HepG2 (cell line): Measurements from ENCODE around the gene ANG. TPM values are rescaled to one million over a fixed set of nuclear protein-coding genes. Genes with fewer than 3 reads are reported as not detected.

Source experiments
- ATAC-seq: fragments of 200-7000 bp; cut with Tn5 transposase; 3 replicates; pipeline ENCODE4 v1.9.1; 2020; ENCODE audit warnings: mild to moderate bottlenecking, moderate library complexity
- BruUV-seq: library from RNA; stranded (reverse); fragments of 400-500 nt; replicated peaks from 2 replicates; lab custom pipeline; 2021; lab: Mats Ljungman, UMichigan
- CTCF ChIA-PET: fragments of 300-600 bp; formaldehyde crosslinking; extraction: SDS; loops from one replicate; lab custom pipeline; 2021; ENCODE audit warnings: low total read pairs, inconsistent platforms, low intra/inter-chr PET ratio; lab: Yijun Ruan, JAX
- POLR2A ChIA-PET: fragments of 350-600 bp; sonication (Branson Sonifier 250); formaldehyde crosslinking; loops from one replicate; lab custom pipeline; 2020; ENCODE audit warnings: antibody characterized with exemption, inconsistent platforms; lab: Yijun Ruan, JAX
- DNase-seq: peaks from one replicate; pipeline ENCODE4 v3.0.0-alpha.2; 2015; ENCODE audit warnings: low spot score
- FAIRE-seq: peaks from 3 replicates; lab custom pipeline; 2011; peaks lifted over from hg19 to GRCh38; lab: Jason Lieb, UNC
- H2AFZ ChIP-seq: one replicate; pipeline ENCODE4 v1.6.1; 2011; ENCODE audit warnings: low read length, inconsistent platforms
- H3K27ac ChIP-seq: fragments of 300-600 bp; 3 replicates; pipeline ENCODE4 v1.8.0; 2011; ENCODE audit warnings: mixed run types, mild to moderate bottlenecking, mixed read lengths, low read length, inconsistent platforms; ENCODE audit not compliant: insufficient read depth; ENCODE audit errors: extremely low read length
- H3K27me3 ChIP-seq, 2 experiments: fragments of 200-600 bp in 1 of 2; 2 replicates in 1 of 2; 3 replicates in 1 of 2; pipeline versions ENCODE4 v1.6.0 to v1.8.0; 2011; ENCODE audit warnings: low read length in 2 of 2, mild to moderate bottlenecking in 2 of 2, moderate library complexity in 2 of 2, inconsistent platforms in 1 of 2; ENCODE audit not compliant: insufficient read depth in 2 of 2, control insufficient read depth in 1 of 2
- H3K36me3 ChIP-seq, 2 experiments: fragments of 200-600 bp in 1 of 2; replicated peaks in 1 of 2; 2 replicates in 1 of 2; 3 replicates in 1 of 2; pipeline versions ENCODE4 v1.5.1 to v1.8.0; 2011; ENCODE audit warnings: low read length in 2 of 2, inconsistent platforms in 1 of 2; ENCODE audit not compliant: insufficient read depth in 2 of 2, control insufficient read depth in 1 of 2
- H3K4me1 ChIP-seq: 2 replicates; pipeline ENCODE4 v1.5.1; 2012; ENCODE audit warnings: low read length, inconsistent platforms; ENCODE audit not compliant: insufficient read depth
- H3K4me2 ChIP-seq: 2 replicates; pipeline ENCODE4 v1.6.0; 2011; ENCODE audit warnings: low read depth, low read length, inconsistent platforms
- H3K4me3 ChIP-seq, 3 experiments: fragments of 200-600 bp in 1 of 3; sonication (generic), shearing (Covaris generic) in 1 of 3; replicated peaks in 1 of 3; 2 replicates each; pipeline ENCODE4 v1.5.1; 2011 to 2016; ENCODE audit warnings: low read length in 3 of 3, inconsistent platforms in 2 of 3, low read depth in 2 of 3, mild to moderate bottlenecking in 2 of 3, control low read depth in 1 of 3, mixed read lengths in 1 of 3; ENCODE audit not compliant: insufficient read depth in 1 of 3
- H3K79me2 ChIP-seq: one replicate; pipeline ENCODE4 v1.6.1; 2011; ENCODE audit warnings: low read length, inconsistent platforms; ENCODE audit not compliant: insufficient read depth
- H3K9ac ChIP-seq: 2 replicates; pipeline ENCODE4 v1.6.0; 2011; ENCODE audit warnings: mild to moderate bottlenecking, low read depth, low read length, inconsistent platforms; ENCODE audit not compliant: insufficient read depth
- H3K9me3 ChIP-seq: 2 replicates; pipeline ENCODE4 v1.5.1; 2012; ENCODE audit warnings: mild to moderate bottlenecking, low read length
- H4K20me1 ChIP-seq: 2 replicates; pipeline ENCODE4 v1.6.0; 2011; ENCODE audit warnings: inconsistent platforms, mild to moderate bottlenecking, low read length, moderate library complexity; ENCODE audit not compliant: insufficient read depth
- CEBPZ ChIP-seq: IDR thresholded peaks from 2 replicates; pipeline ENCODE4 v1.6.1; 2012; ENCODE audit warnings: low read length, improper control_type of control experiment
- EEA1 ChIP-seq: sonication (generic); formaldehyde crosslinking; IDR thresholded peaks from 2 replicates; pipeline ENCODE4 v1.5.1; 2020; ENCODE audit warnings: mild to moderate bottlenecking, missing genetic modification reagents, borderline replicate concordance
- FOSL2 ChIP-seq: sonication (generic); formaldehyde crosslinking; IDR thresholded peaks from 2 replicates; pipeline ENCODE4 v1.4.0; 2020; ENCODE audit warnings: missing genetic modification reagents
- FOXK1 ChIP-seq: sonication (generic); formaldehyde crosslinking; IDR thresholded peaks from 2 replicates; pipeline ENCODE4 v1.4.0; 2020; ENCODE audit warnings: low read depth, missing genetic modification reagents, borderline replicate concordance
- GTF2F1 ChIP-seq: fragments of 150-350 bp; IDR thresholded peaks from 2 replicates; pipeline ENCODE4 v1.6.1; 2014; ENCODE audit warnings: low read length
- KDM6A ChIP-seq: IDR thresholded peaks from 2 replicates; pipeline ENCODE4 v1.6.1; 2016; ENCODE audit warnings: low read depth
- MAF1 ChIP-seq: sonication (generic); formaldehyde crosslinking; IDR thresholded peaks from 2 replicates; pipeline ENCODE4 v1.5.0; 2020; ENCODE audit warnings: missing genetic modification reagents, borderline replicate concordance
- MAFG ChIP-seq: sonication (generic); formaldehyde crosslinking; IDR thresholded peaks from 2 replicates; pipeline ENCODE4 v1.5.1; 2020; ENCODE audit warnings: mild to moderate bottlenecking, missing genetic modification reagents
- MXD4 ChIP-seq: IDR thresholded peaks from 2 replicates; pipeline ENCODE4 v1.6.1; 2016; ENCODE audit warnings: mild to moderate bottlenecking, missing biosample characterization, missing genetic modification reagents
- SP140L ChIP-seq: sonication (generic); formaldehyde crosslinking; IDR thresholded peaks from 2 replicates; pipeline ENCODE4 v1.4.0; 2020; ENCODE audit warnings: missing genetic modification reagents, borderline replicate concordance
- TOE1 ChIP-seq: sonication (generic); formaldehyde crosslinking; IDR thresholded peaks from 2 replicates; pipeline ENCODE4 v1.4.0; 2020; ENCODE audit warnings: mild to moderate bottlenecking, missing genetic modification reagents
- ZNF619 ChIP-seq: sonication (generic); formaldehyde crosslinking; IDR thresholded peaks from 2 replicates; pipeline ENCODE4 v1.4.0; 2020; ENCODE audit warnings: mild to moderate bottlenecking, missing genetic modification reagents
- ZNF737 ChIP-seq: sonication (generic); formaldehyde crosslinking; IDR thresholded peaks from 2 replicates; pipeline ENCODE4 v1.5.0; 2020; ENCODE audit warnings: missing genetic modification reagents, mild to moderate bottlenecking, borderline replicate concordance
- ZNF781 ChIP-seq: sonication (generic); formaldehyde crosslinking; IDR thresholded peaks from 2 replicates; pipeline ENCODE4 v1.5.1; 2020; ENCODE audit warnings: borderline replicate concordance, mild to moderate bottlenecking, missing genetic modification reagents; ENCODE audit errors: not compliant biosample characterization
- ZNF891 ChIP-seq: sonication (generic); formaldehyde crosslinking; IDR thresholded peaks from 2 replicates; pipeline ENCODE4 v1.5.0; 2020; ENCODE audit warnings: mild to moderate bottlenecking, missing genetic modification reagents
- WGBS: methylation state at CpG from one replicate; pipeline ENCODE4 v1.1.6; 2017; ENCODE audit warnings: low lambda C conversion rate; 5-methylcytosine and 5-hydroxymethylcytosine counted together
- in situ Hi-C: cut with HindIII; loops from 2 replicates; pipeline ENCODE4 v1.10.0; 2017; ENCODE audit warnings: low pct_unique_long_range_greater_than_20kb; ENCODE audit not compliant: extremely low pct_ligation_motif_present
- intact Hi-C: fragments of 100-400 bp; cut with micrococcal nuclease; formaldehyde crosslinking; loops from one replicate; pipeline ENCODE4 v1.10.0; 2022; ENCODE audit not compliant: unreplicated experiment
- polyA plus RNA-seq, 8 experiments: library from polyadenylated mRNA; depleted of rRNA in 3 of 8; stranded (reverse) in 7 of 8; unstranded in 1 of 8; fragments of >200 nt; fragmentation: Illumina TruSeq in 4 of 8; extraction: Trizol in 4 of 8; gene quantifications; 2 replicates each; pipeline versions ENCODE4 v1.2.1 to v1.2.3, GENCODE V29; 2011 to 2016; ENCODE audit warnings: low read depth in 4 of 8, missing spikeins in 1 of 8, mixed read lengths in 1 of 8; ENCODE audit not compliant: insufficient read depth in 1 of 8
- total RNA-seq, 5 experiments: library from RNA; depleted of rRNA; stranded (reverse); fragments of >200 nt; fragmentation: Illumina TruSeq; extraction: Trizol; gene quantifications; 2 replicates each; pipeline ENCODE4 v1.2.3, GENCODE V29; 2016; ENCODE audit warnings: low read depth in 1 of 5
- TF ChIP-seq, protein P1 (sequence below): IDR thresholded peaks from 2 replicates; pipeline ENCODE4 v1.6.1; 2018; ENCODE audit warnings: missing genetic modification reagents
- TF ChIP-seq, protein P2 (sequence below): sonication (generic); formaldehyde crosslinking; IDR thresholded peaks from 2 replicates; pipeline ENCODE4 v1.4.0; 2020; ENCODE audit warnings: mild to moderate bottlenecking, missing genetic modification reagents

The ANG gene
- total and polyA plus RNA-seq, 2 of the 13 experiments (the other 11 are each of a cell fraction or from before 2014, with no cell fraction given) = 83.6 to 401 TPM

- no peak for ATAC-seq
- Histone ChIP-seq H3K79me2 (peaks cover 45% of the 10 kb centered on the region), H3K27ac (peak overlapping the region; percentile 97), H3K36me3 (no peaks in the 10 kb centered on the region; a peak in 2 of 5 replicates), H3K4me1 (peaks cover 33% of the 10 kb centered on the region), H3K4me3 (peak overlapping the region; percentile 83 to 89 (median 89)), H4K20me1 (peaks cover 5% of the 10 kb centered on the region; the same call in 1 of the 2 replicates), H2AFZ (no peak overlapping the region), H3K9ac (peak overlapping the region; percentile 95), H3K27me3 (peaks cover 0 to 5% of the 10 kb centered on the region in 2 experiments; a peak in 1 of 5 replicates), H3K4me2 (peak overlapping the region; percentile 96), H3K9me3 (no peaks in the 10 kb centered on the region)
- in situ Hi-C loops (loop anchor here (5.0 to 10.0 kb wide), 3 partner anchors 53 to 360 kb away; partner anchors contain the start of gene PIP4P1), intact Hi-C loops (loop anchor here (1.0 to 5.0 kb wide), 3 partner anchors 224 to 372 kb away; partner anchors contain the start of genes PIP4P1 and RNASE8)
- peak; percentile 46 for DNase-seq
- CTCF ChIA-PET = interaction anchor here (1.1 kb wide), 1 partner anchor 76 kb away, joined by 3 read pairs; no protein-coding TSS in a partner anchor
- FAIRE-seq = no peak
- POLR2A ChIA-PET = interaction anchor here (0.7 to 8.9 kb wide), 16 partner anchors 14 to 826 kb away, joined by 3 to 141 read pairs (median 10); partner anchors contain the start of genes APEX1, ARHGEF40, PARP2 and PIP4P1
- BruUV-seq = TSS peak; percentile 46
- WGBS = under 1% methylated on average over 22 of the region's 22 CpGs
- TF ChIP-seq MXD4 (CRISPR knock-in tag) = no peak
- TF ChIP-seq MAFG = no peak
- no peak for TF ChIP-seq MAF1 (CRISPR knock-in tag)
- TF ChIP-seq KDM6A = no peak
- TF ChIP-seq, protein P1, sequence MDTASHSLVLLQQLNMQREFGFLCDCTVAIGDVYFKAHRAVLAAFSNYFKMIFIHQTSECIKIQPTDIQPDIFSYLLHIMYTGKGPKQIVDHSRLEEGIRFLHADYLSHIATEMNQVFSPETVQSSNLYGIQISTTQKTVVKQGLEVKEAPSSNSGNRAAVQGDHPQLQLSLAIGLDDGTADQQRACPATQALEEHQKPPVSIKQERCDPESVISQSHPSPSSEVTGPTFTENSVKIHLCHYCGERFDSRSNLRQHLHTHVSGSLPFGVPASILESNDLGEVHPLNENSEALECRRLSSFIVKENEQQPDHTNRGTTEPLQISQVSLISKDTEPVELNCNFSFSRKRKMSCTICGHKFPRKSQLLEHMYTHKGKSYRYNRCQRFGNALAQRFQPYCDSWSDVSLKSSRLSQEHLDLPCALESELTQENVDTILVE = no peak; the same call in 1 of the 2 replicates
- no peak for TF ChIP-seq EEA1 (CRISPR knock-in tag)
- TF ChIP-seq SP140L (CRISPR knock-in tag) = no peak
- TF ChIP-seq ZNF781 (CRISPR knock-in tag) = no peak
- TF ChIP-seq FOXK1 (CRISPR knock-in tag) = peak; percentile 65; the same call in 1 of the 2 replicates
- TF ChIP-seq TOE1 (CRISPR knock-in tag) = no peak
- TF ChIP-seq ZNF891 = no peak
- 0 out of 2 replicates have a peak, but pooled peaks have one; percentile 59 for TF ChIP-seq ZNF737 (CRISPR knock-in tag)
- TF ChIP-seq, protein P2, sequence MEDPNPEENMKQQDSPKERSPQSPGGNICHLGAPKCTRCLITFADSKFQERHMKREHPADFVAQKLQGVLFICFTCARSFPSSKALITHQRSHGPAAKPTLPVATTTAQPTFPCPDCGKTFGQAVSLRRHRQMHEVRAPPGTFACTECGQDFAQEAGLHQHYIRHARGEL = no peak
- TF ChIP-seq ZNF619 (CRISPR knock-in tag) = no peak
- TF ChIP-seq CEBPZ = no peak
- no peak for TF ChIP-seq GTF2F1
- 0 out of 2 replicates have a peak, but pooled peaks have one; percentile 18 for TF ChIP-seq FOSL2 (CRISPR knock-in tag)
These were observed 3.7 kb upstream of the ANG start for GRCh38 chr14:20684662-20685456.
